Kidney (tissue), 14 donors: Measurements from ENCODE around the gene DAB1. TPM values are rescaled to one million over a fixed set of nuclear protein-coding genes. Genes with fewer than 3 reads are reported as not detected.
A peak's percentile ranks its signal among the peaks of the same experiment; 100 is the strongest.

ENCODE experiments used
- DNase-seq, 5 donors: peaks; one replicate each; pipeline ENCODE4 v3.0.0-alpha.2; 2013 to 2020
- FAIRE-seq: peaks from 2 replicates; lab custom pipeline; 2012; peaks lifted over from hg19 to GRCh38; lab: Jason Lieb, UNC
- H3K27ac ChIP-seq, 2 donors: one replicate each; pipeline ENCODE4 v1.7.0; 2013; ENCODE audit warnings: low read depth in 2 of 2, low read length in 2 of 2, inconsistent platforms in 1 of 2
- H3K27me3 ChIP-seq: one replicate; pipeline ENCODE4 v1.7.1; 2013; ENCODE audit warnings: low read length, inconsistent platforms; ENCODE audit not compliant: control insufficient read depth, insufficient read depth
- H3K36me3 ChIP-seq, 3 donors: one replicate each; pipeline versions ENCODE4 v1.7.0 to v1.7.1; 2013; ENCODE audit warnings: low read length in 3 of 3, control low read depth in 1 of 3, inconsistent platforms in 1 of 3; ENCODE audit not compliant: insufficient read depth in 3 of 3, control insufficient read depth in 2 of 3
- H3K4me1 ChIP-seq, 3 donors: one replicate each; pipeline versions ENCODE4 v1.7.0 to v1.7.1; 2013; ENCODE audit warnings: low read length in 3 of 3, inconsistent platforms in 1 of 3, low read depth in 1 of 3; ENCODE audit not compliant: control insufficient read depth in 2 of 3, insufficient read depth in 2 of 3
- H3K4me3 ChIP-seq, 3 donors: one replicate each; pipeline versions ENCODE4 v1.7.0 to v1.8.1; 2013; ENCODE audit warnings: low read length in 3 of 3, control low read depth in 1 of 3, inconsistent platforms in 1 of 3
- H3K9ac ChIP-seq, 3 donors: one replicate each; pipeline versions ENCODE4 v1.7.0 to v1.7.1; 2013; ENCODE audit warnings: low read length in 3 of 3, control low read depth in 1 of 3, inconsistent platforms in 1 of 3
- H3K9me3 ChIP-seq, 3 donors: one replicate each; pipeline versions ENCODE4 v1.7.0 to v1.7.1; 2013; ENCODE audit warnings: low read length in 3 of 3, control low read depth in 1 of 3, inconsistent platforms in 1 of 3; ENCODE audit not compliant: control insufficient read depth in 2 of 3, insufficient read depth in 1 of 3
- intact Hi-C: fragments of 100-400 bp; cut with DNase I; formaldehyde crosslinking; loops from one replicate; pipeline ENCODE4 v1.11.1; 2022
- polyA plus RNA-seq: library from polyadenylated mRNA; stranded (reverse); fragments of 350-450 nt; fragmentation: Illumina TruSeq; extraction: RNeasy Lipid Tissue Mini Kit (QIAGEN cat#74804); gene quantifications from one replicate; pipeline ENCODE4 v1.2.3, GENCODE V29; 2014; ENCODE audit warnings: low read depth, low replicate concordance; ENCODE audit not compliant: insufficient read depth
- total RNA-seq: library from RNA; stranded (reverse); fragmentation: NEBNext Ultra II Directional; extraction: Animal tissue kit (Norgen Biotek cat#: 25700); gene quantifications from one replicate; pipeline ENCODE4 v1.2.1, GENCODE V29; 2021
- TF ChIP-seq, protein P1 (sequence below): IDR thresholded peaks from 3 replicates; pipeline ENCODE4 v1.5.1; 2012; ENCODE audit warnings: mild to moderate bottlenecking, moderate library complexity, borderline replicate concordance; ENCODE audit not compliant: insufficient read depth; ENCODE audit errors: extremely low read depth
- donor health status: control.
- donor health status: control.
- donor health status: control.
- donor health status: control.
- donor health status: control.
- donor health status: DM: yes; HTN: yes; CAD: no.
- donor health status: Normal renal cell carcinoma (clear cell type).

The DAB1 gene
- total and polyA plus RNA-seq, 2 donors from 2014 or later, result 2.3 TPM; not detected in 1

GRCh38 chr1:57158604-57158998 lies 265.3 kb downstream of the DAB1 start:
- DNase-seq, result no peak
- intact Hi-C loops, result no loop called here
- Histone ChIP-seq H3K36me3 (no peaks in the 10 kb centered on the region), H3K27ac (no peak overlapping the region), H3K27me3 (no peaks in the 10 kb centered on the region), H3K4me1 (no peaks in the 10 kb centered on the region), H3K9me3 (no peaks in the 10 kb centered on the region), H3K4me3 (no peak overlapping the region), H3K9ac (no peak overlapping the region)
- FAIRE-seq, result no peak
- TF ChIP-seq, protein P1, sequence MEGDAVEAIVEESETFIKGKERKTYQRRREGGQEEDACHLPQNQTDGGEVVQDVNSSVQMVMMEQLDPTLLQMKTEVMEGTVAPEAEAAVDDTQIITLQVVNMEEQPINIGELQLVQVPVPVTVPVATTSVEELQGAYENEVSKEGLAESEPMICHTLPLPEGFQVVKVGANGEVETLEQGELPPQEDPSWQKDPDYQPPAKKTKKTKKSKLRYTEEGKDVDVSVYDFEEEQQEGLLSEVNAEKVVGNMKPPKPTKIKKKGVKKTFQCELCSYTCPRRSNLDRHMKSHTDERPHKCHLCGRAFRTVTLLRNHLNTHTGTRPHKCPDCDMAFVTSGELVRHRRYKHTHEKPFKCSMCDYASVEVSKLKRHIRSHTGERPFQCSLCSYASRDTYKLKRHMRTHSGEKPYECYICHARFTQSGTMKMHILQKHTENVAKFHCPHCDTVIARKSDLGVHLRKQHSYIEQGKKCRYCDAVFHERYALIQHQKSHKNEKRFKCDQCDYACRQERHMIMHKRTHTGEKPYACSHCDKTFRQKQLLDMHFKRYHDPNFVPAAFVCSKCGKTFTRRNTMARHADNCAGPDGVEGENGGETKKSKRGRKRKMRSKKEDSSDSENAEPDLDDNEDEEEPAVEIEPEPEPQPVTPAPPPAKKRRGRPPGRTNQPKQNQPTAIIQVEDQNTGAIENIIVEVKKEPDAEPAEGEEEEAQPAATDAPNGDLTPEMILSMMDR, result no peak

DNA sequence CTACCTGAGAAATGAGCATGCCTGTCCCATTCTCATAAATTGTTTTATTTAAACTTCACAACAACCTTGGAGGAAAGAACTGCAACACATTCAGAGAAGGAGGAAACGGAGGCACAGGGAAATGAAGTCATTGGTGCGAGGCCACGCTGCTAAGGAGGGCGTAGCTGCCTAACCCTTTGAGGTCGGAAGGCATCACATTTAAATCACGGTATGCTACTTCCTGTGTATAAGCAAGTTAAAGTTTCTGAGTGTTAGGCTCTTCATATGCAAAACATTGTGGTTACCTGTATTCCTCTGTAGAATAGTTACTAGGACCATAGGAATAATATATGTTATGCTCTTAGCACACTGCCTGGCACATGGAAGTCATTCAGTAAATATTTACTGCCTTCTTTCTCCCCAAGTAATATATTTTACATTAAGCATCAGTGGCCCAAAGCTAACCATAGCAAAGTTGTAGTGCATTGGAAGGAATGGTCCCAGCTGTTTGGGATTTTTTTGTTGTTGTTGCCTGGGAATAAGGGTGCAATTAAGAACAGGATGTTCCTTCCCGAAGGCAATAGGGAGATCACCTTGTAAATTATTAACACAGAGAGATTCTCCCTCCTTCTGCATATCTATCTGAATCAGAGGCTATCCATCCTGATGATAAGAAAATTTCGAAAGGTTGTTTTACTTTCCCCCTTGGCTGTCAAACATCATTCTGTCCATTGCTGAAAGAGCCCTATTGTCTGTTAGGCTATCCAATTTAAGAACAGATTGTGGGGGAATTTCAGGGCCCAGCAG lies 265.8 kb downstream of the DAB1 start:
- H3K9me3 ChIP-seq, result no peaks in the 10 kb centered on the region
- H3K36me3 ChIP-seq, result no peaks in the 10 kb centered on the region
- intact Hi-C loops, result no loop called here
- no peak overlapping the region for H3K4me3 ChIP-seq
- H3K4me1 ChIP-seq, result no peaks in the 10 kb centered on the region
- no peak for DNase-seq
- no peak for FAIRE-seq
- TF ChIP-seq, protein P1, result no peak
- no peak overlapping the region for H3K27ac ChIP-seq
- H3K9ac ChIP-seq, result no peak overlapping the region
- H3K27me3 ChIP-seq, result no peaks in the 10 kb centered on the region

DNA sequence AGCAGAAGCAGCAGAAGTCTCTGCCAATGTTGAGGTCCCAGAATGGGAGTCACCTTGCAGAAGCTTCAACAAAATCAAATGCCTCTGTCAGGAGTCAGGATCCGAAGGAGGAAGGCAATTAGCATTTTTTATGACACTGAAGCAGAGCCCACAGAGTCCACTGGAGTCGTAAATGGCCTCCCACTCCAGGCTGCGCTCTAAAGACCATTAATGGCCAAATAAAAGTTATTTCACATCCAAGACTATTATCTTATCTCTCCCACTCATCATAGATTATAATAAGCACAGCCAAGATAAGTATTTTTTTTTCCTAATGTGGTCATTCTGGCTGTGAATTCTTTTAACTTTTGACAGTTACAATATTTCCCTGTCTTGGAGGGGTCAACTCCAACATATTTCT lies 267.0 kb downstream of the DAB1 start:
- no peak for FAIRE-seq
- Histone ChIP-seq H3K27ac (no peak overlapping the region), H3K4me1 (no peaks in the 10 kb centered on the region), H3K27me3 (no peaks in the 10 kb centered on the region), H3K4me3 (no peak overlapping the region), H3K9me3 (no peaks in the 10 kb centered on the region), H3K9ac (no peak overlapping the region), H3K36me3 (no peaks in the 10 kb centered on the region)
- DNase-seq, result peak in 1 of 5 donors; percentile 16
- TF ChIP-seq, protein P1, result no peak
- intact Hi-C loops, result no loop called here
